ENCODE measurements around the gene WDR33. TPM values are rescaled to one million over a fixed set of nuclear protein-coding genes. Genes with fewer than 3 reads are reported as not detected.
"Not testable (repeated sequence)": the region's sequence is repeated elsewhere in the genome, so short reads cannot be mapped to it uniquely, and the experiment has no call there.

WDR33 gene
- total RNA-seq, 2 donors from 2014 or later = 34.9 to 55.6 TPM

DNA sequence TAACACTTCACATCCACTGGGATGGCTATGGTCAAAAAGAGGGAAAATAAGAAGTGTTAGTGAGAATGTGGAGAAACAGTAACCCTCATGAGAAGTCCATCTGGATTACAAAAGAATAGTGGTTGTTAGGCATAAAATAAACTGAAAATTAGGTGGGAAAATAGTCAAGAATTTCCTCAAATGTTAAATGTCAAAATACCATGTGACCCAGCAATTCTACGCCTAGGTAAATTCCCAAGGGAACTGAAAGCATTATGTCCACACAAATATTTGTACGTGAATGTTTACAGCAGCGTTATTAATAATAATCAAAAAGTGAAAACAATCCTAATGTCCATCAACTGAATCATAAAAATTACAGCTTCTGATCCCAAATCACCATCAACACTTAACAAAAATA is 11.0 kb downstream of the WDR33 start:
- Histone ChIP-seq H3K4me1 (ENCODE audit: control insufficient read depth in 1 of 2, low read depth in 2 of 2) (peaks cover 11 to 32% of the 10 kb centered on the region in 2 donors), H3K4me3 (no peak overlapping the region), H3K27ac (no peak overlapping the region), H3K9me3 (no peaks in the 10 kb centered on the region), H3K36me3 (no peaks in the 10 kb centered on the region), H3K27me3 (replicated peaks; ENCODE audit: insufficient read depth) (no peaks in the 10 kb centered on the region)
- no peak for TF ChIP-seq CTCF (IDR thresholded peaks at IDR 0.05)
- ATAC-seq (ENCODE audit: insufficient number of reproducible peaks, low FRiP score, low read depth) (no peak), DNase-seq (ENCODE audit: low spot score) (no peak)

GRCh38 chr2:127796389-127796788 is 14.6 kb downstream of the WDR33 start:
- DNase-seq (ENCODE audit: low spot score) = no peak
- Histone ChIP-seq H3K4me3 (no peak overlapping the region), H3K9me3 (no peaks in the 10 kb centered on the region), H3K36me3 (no peaks in the 10 kb centered on the region), H3K4me1 (ENCODE audit: control insufficient read depth in 1 of 2, low read depth in 2 of 2) (peaks cover 7 to 19% of the 10 kb centered on the region in 2 donors), H3K27me3 (replicated peaks; ENCODE audit: insufficient read depth) (no peaks in the 10 kb centered on the region), H3K27ac (no peak overlapping the region)
- ATAC-seq (ENCODE audit: insufficient number of reproducible peaks, low FRiP score, low read depth) = no peak
- TF ChIP-seq CTCF (IDR thresholded peaks at IDR 0.05) = no peak

- DNase-seq (ENCODE audit: low spot score); ATAC-seq (ENCODE audit: insufficient number of reproducible peaks, low FRiP score, low read depth); H3K36me3 ChIP-seq; H3K4me3 ChIP-seq; H3K27me3 ChIP-seq (replicated peaks; ENCODE audit: insufficient read depth); H3K9me3 ChIP-seq; H3K27ac ChIP-seq: not testable (repeated sequence)
- H3K4me1 ChIP-seq (ENCODE audit: control insufficient read depth in 1 of 2, low read depth in 2 of 2) = peaks cover 9 to 27% of the 10 kb centered on the region in 2 donors
Measured at GRCh38 chr2:127794901-127795300, 16.1 kb downstream of the WDR33 start.

- Histone ChIP-seq H3K36me3 (no peaks in the 10 kb centered on the region), H3K9me3 (no peaks in the 10 kb centered on the region), H3K27ac (no peak overlapping the region), H3K4me1 (ENCODE audit: control insufficient read depth in 1 of 2, low read depth in 2 of 2) (peaks cover 9 to 24% of the 10 kb centered on the region in 2 donors), H3K27me3 (replicated peaks; ENCODE audit: insufficient read depth) (no peaks in the 10 kb centered on the region), H3K4me3 (no peak overlapping the region)
- TF ChIP-seq CTCF (IDR thresholded peaks at IDR 0.05) = no peak
- DNase-seq (ENCODE audit: low spot score) (no peak), ATAC-seq (ENCODE audit: insufficient number of reproducible peaks, low FRiP score, low read depth) (no peak)
Measured at GRCh38 chr2:127792805-127793204, 18.2 kb downstream of the WDR33 start.

GRCh38 chr2:127790694-127791529 is 20.1 kb downstream of the WDR33 start:
- no peaks in the 10 kb centered on the region for H3K9me3 ChIP-seq
- no peak overlapping the region for H3K4me3 ChIP-seq
- no peaks in the 10 kb centered on the region for H3K27me3 ChIP-seq (replicated peaks; ENCODE audit: insufficient read depth)
- peaks cover 6 to 25% of the 10 kb centered on the region in 2 donors for H3K4me1 ChIP-seq (ENCODE audit: control insufficient read depth in 1 of 2, low read depth in 2 of 2)
- DNase-seq (ENCODE audit: low spot score) (no peak), ATAC-seq (ENCODE audit: insufficient number of reproducible peaks, low FRiP score, low read depth) (no peak)
- H3K36me3 ChIP-seq = no peaks in the 10 kb centered on the region
- TF ChIP-seq CTCF (IDR thresholded peaks at IDR 0.05) = no peak
- H3K27ac ChIP-seq = peak overlapping the region in 1 of 2 donors; percentile 7
